T-helper 22 cell (primary cell): ENCODE results near the gene GPNMB.
"Not testable (repeated sequence)": the region's sequence is repeated elsewhere in the genome, so short reads cannot be mapped to it uniquely, and the experiment has no call there.

Experiments
- DNase-seq: peaks from one replicate; pipeline ENCODE4 v3.0.0-alpha.2; 2020; ENCODE audit warnings: low read depth

GPNMB gene

DNA sequence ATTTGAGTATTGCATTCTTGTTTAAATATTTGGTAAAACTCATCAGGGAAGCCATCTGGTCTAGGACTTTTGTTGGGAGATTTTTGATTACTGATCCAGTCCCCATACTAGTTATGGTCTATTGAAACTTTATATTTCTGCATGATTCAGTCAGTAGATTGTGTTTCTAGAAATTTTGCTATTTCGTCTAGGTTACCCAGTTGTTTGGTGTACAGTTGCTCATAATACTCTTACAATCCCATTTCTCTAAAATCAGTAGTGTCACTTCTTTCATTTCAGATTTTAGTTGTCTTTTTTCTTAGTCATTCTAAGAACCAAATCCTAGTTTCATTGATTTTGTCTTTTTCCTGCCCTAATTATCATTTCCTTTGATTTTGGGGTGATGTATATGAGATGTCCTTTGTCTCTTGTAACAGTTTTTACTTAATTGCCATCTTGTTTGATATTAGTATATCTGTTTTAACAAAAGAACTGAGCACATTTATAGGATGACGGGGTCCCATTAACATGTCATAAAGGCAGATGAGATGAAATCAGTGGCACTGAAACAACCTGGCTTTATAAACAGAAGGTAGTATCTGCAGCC is 60.5 kb downstream of the GPNMB start:
- DNase-seq = no peak

GRCh38 chr7:23308754-23309153 is 62.2 kb downstream of the GPNMB start:
- DNase-seq = no peak

GRCh38 chr7:23312141-23312540 is 65.6 kb downstream of the GPNMB start:
- not testable (repeated sequence) for DNase-seq

DNA sequence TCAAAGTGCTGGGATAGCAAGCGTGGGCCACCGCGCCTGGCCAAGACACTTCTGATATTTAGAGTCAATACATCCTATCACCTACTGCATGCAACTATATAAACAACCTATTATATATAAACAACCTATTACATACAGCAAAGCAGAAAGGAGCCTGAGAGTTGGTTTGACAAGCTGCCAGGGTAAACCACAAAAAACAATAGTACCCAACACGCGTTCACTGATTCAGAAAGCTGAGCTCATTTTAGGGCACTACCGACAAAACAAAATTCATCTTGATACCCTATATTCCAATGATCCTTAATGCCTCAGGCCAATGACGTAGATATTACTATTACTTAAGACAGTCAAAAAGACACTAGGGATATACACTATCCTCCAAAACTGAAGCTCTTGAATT is 68.8 kb downstream of the GPNMB start:
- DNase-seq = no peak
